OCI-LY1 (cell line): ENCODE data around the gene KRTAP3-2.

Experiments used
- EZH2 ChIP-seq: fragments of 200-600 bp; sonication (generic), shearing (Covaris generic); IDR thresholded peaks from 2 replicates; pipeline ENCODE4 v1.8.0; 2017; ENCODE audit warnings: borderline replicate concordance, mixed run types, mild to moderate bottlenecking, antibody characterized with exemption, low read length, moderate library complexity, mixed read lengths
- TF ChIP-seq, protein P1 (sequence below): fragments of 200-600 bp; sonication (generic), shearing (Covaris generic); IDR thresholded peaks from 2 replicates; pipeline ENCODE4 v1.5.1; 2017; ENCODE audit warnings: mild to moderate bottlenecking, antibody characterized with exemption, low read length, moderate library complexity, mixed read lengths

DNA sequence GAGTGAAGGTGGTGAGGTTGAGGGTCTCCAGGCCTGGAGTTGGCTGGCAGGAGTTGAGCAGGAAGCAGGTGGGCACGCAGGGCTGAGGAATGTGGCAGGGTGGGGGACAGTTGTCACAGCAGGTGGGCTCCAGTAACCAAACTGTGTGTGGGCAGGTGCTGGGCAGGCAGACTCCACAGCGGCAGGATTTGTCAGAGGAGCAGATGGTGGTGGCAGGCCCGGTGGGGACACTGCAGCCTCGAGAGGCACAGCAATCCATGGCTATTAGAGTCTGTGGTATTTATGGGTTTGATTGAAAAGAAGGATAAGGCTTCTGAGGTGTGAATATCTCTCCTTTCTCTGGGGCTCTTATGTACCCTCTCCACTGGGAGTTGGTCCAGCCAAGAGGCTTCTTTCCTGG, 5.9 kb downstream of the KRTAP3-2 start, which contains the start of gene KRTAP3-3:
- TF ChIP-seq, protein P1, sequence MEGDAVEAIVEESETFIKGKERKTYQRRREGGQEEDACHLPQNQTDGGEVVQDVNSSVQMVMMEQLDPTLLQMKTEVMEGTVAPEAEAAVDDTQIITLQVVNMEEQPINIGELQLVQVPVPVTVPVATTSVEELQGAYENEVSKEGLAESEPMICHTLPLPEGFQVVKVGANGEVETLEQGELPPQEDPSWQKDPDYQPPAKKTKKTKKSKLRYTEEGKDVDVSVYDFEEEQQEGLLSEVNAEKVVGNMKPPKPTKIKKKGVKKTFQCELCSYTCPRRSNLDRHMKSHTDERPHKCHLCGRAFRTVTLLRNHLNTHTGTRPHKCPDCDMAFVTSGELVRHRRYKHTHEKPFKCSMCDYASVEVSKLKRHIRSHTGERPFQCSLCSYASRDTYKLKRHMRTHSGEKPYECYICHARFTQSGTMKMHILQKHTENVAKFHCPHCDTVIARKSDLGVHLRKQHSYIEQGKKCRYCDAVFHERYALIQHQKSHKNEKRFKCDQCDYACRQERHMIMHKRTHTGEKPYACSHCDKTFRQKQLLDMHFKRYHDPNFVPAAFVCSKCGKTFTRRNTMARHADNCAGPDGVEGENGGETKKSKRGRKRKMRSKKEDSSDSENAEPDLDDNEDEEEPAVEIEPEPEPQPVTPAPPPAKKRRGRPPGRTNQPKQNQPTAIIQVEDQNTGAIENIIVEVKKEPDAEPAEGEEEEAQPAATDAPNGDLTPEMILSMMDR = no peak
- no peak for TF ChIP-seq EZH2
